OCI-LY7 (cell line): ENCODE results near the gene NALCN. TPM values are rescaled to one million over a fixed set of nuclear protein-coding genes. Genes with fewer than 3 reads are reported as not detected.

Experiments
- BruUV-seq: library from RNA; stranded (reverse); fragments of 400-500 nt; replicated peaks from 2 replicates; lab custom pipeline; 2021; lab: Mats Ljungman, UMichigan
- CTCF ChIA-PET: fragments of 300-600 bp; sonication (Branson Sonifier 250); formaldehyde crosslinking; loops from one replicate; lab custom pipeline; 2022; ENCODE audit warnings: antibody characterized with exemption; ENCODE audit not compliant: unreplicated experiment; lab: Charles Lee
- POLR2A ChIA-PET: fragments of 300-600 bp; sonication (Branson Sonifier 250); formaldehyde crosslinking; loops from one replicate; lab custom pipeline; 2022; ENCODE audit warnings: antibody characterized with exemption; lab: Charles Lee
- DNase-seq: peaks from one replicate; pipeline ENCODE4 v3.0.0-alpha.2; 2015; ENCODE audit warnings: low spot score
- H2AFZ ChIP-seq: fragments of 200-600 bp; sonication (generic), shearing (Covaris generic); 2 replicates; pipeline ENCODE4 v1.6.1; 2014; ENCODE audit warnings: mild to moderate bottlenecking, antibody characterized with exemption, low read length, moderate library complexity
- H3K27ac ChIP-seq: fragments of 200-600 bp; sonication (generic); 2 replicates; pipeline ENCODE4 v1.5.1; 2014; ENCODE audit warnings: mixed run types, low read depth, mild to moderate bottlenecking, moderate library complexity, low read length, inconsistent platforms; ENCODE audit not compliant: poor library complexity, severe bottlenecking
- H3K36me3 ChIP-seq: fragments of 200-600 bp; sonication (generic); 2 replicates; pipeline ENCODE4 v1.6.1; 2014; ENCODE audit warnings: mild to moderate bottlenecking, antibody characterized with exemption, low read length, moderate library complexity, mixed read lengths; ENCODE audit not compliant: insufficient read depth
- H3K4me1 ChIP-seq: fragments of 200-600 bp; sonication (generic); 2 replicates; pipeline ENCODE4 v1.5.1; 2014; ENCODE audit warnings: mild to moderate bottlenecking, low read length; ENCODE audit not compliant: insufficient read depth, poor library complexity, severe bottlenecking
- H3K4me2 ChIP-seq: fragments of 200-600 bp; sonication (generic); 2 replicates; pipeline ENCODE4 v1.6.1; 2014; ENCODE audit warnings: mild to moderate bottlenecking, low read length
- H3K4me3 ChIP-seq: fragments of 200-600 bp; sonication (generic); 2 replicates; pipeline ENCODE4 v1.5.1; 2014; ENCODE audit warnings: mild to moderate bottlenecking, low read depth, low read length; ENCODE audit not compliant: poor library complexity, severe bottlenecking
- H3K79me2 ChIP-seq: fragments of 200-600 bp; sonication (generic); 2 replicates; pipeline ENCODE4 v1.6.1; 2016; ENCODE audit warnings: low read depth, mild to moderate bottlenecking, low read length, moderate library complexity, mixed read lengths; ENCODE audit not compliant: insufficient read depth
- H3K9me2 ChIP-seq: fragments of 200-600 bp; sonication (generic); 2 replicates; pipeline ENCODE4 v1.6.1; 2016; ENCODE audit warnings: mild to moderate bottlenecking, low read length, mixed read lengths; ENCODE audit not compliant: insufficient read depth
- H3K9me3 ChIP-seq: fragments of 200-600 bp; sonication (generic); 2 replicates; pipeline ENCODE4 v1.6.1; 2014; ENCODE audit warnings: mild to moderate bottlenecking, mixed run types, low read length, mixed read lengths
- H4K20me1 ChIP-seq: fragments of 200-600 bp; sonication (generic); 2 replicates; pipeline ENCODE4 v1.6.1; 2014; ENCODE audit warnings: mild to moderate bottlenecking, antibody characterized with exemption, low read length, moderate library complexity, mixed read lengths; ENCODE audit not compliant: insufficient read depth
- EZH2phosphoT487 ChIP-seq: fragments of 200-600 bp; sonication (generic); IDR thresholded peaks from 2 replicates; pipeline ENCODE4 v1.6.1; 2018; ENCODE audit warnings: low read depth, borderline replicate concordance, mild to moderate bottlenecking, mixed run types, antibody characterized with exemption, low read length, moderate library complexity, mixed read lengths
- intact Hi-C: fragments of 100-400 bp; cut with micrococcal nuclease; formaldehyde crosslinking; loops from one replicate; pipeline ENCODE4 v1.10.0; 2022; ENCODE audit not compliant: unreplicated experiment
- total RNA-seq, 2 experiments: library from RNA; depleted of rRNA in 1 of 2; stranded (reverse); fragments of >200 nt in 1 of 2; shearing (Covaris generic) in 1 of 2; gene quantifications; 2 replicates each; pipeline ENCODE4 v1.2.3, GENCODE V29; 2014 to 2022
- TF ChIP-seq, protein P1 (sequence below): fragments of 200-600 bp; sonication (generic); conservative IDR thresholded peaks from 2 replicates; pipeline ENCODE4 v1.5.1; 2014; ENCODE audit warnings: mild to moderate bottlenecking, antibody characterized with exemption, low read length, moderate library complexity, mixed read lengths

Gene NALCN
- total RNA-seq, 2 experiments from 2014 or later, result not detected

DNA sequence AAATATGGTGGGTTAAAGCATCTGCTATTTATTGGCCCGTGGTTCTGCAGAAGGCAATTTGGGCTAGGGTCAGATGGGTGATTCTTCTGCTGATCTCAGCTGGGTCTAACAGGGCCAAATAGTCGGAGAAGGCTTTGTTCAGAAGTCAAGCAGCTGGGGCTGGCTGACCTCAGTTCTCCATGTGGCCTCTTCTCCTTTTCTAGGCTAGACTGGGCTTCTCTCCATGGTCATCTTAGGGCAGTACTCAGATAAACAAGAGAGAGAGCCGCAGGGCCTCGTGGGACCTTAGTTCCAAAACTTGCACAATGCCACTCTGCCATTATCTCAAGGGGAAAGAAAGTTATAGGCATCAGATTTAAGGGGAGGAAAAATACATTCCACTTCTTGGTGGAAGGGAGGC, 89.6 kb downstream of the NALCN start:
- no peaks in the 10 kb centered on the region for H3K36me3 ChIP-seq
- no peak overlapping the region for H3K4me2 ChIP-seq
- H4K20me1 ChIP-seq, result no peaks in the 10 kb centered on the region
- H3K27ac ChIP-seq, result no peak overlapping the region
- no peaks in the 10 kb centered on the region for H3K79me2 ChIP-seq
- POLR2A ChIA-PET, result no interaction called here
- CTCF ChIA-PET, result no interaction called here
- H2AFZ ChIP-seq, result no peak overlapping the region
- H3K4me1 ChIP-seq, result no peaks in the 10 kb centered on the region
- H3K4me3 ChIP-seq, result no peak overlapping the region
- no peaks in the 10 kb centered on the region for H3K9me3 ChIP-seq
- TF ChIP-seq, protein P1, sequence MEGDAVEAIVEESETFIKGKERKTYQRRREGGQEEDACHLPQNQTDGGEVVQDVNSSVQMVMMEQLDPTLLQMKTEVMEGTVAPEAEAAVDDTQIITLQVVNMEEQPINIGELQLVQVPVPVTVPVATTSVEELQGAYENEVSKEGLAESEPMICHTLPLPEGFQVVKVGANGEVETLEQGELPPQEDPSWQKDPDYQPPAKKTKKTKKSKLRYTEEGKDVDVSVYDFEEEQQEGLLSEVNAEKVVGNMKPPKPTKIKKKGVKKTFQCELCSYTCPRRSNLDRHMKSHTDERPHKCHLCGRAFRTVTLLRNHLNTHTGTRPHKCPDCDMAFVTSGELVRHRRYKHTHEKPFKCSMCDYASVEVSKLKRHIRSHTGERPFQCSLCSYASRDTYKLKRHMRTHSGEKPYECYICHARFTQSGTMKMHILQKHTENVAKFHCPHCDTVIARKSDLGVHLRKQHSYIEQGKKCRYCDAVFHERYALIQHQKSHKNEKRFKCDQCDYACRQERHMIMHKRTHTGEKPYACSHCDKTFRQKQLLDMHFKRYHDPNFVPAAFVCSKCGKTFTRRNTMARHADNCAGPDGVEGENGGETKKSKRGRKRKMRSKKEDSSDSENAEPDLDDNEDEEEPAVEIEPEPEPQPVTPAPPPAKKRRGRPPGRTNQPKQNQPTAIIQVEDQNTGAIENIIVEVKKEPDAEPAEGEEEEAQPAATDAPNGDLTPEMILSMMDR, result no peak
- no peak for TF ChIP-seq EZH2phosphoT487
- intact Hi-C loops, result no loop called here
- no peak for DNase-seq
- BruUV-seq, result no TSS peak
- H3K9me2 ChIP-seq, result no peaks in the 10 kb centered on the region

DNA sequence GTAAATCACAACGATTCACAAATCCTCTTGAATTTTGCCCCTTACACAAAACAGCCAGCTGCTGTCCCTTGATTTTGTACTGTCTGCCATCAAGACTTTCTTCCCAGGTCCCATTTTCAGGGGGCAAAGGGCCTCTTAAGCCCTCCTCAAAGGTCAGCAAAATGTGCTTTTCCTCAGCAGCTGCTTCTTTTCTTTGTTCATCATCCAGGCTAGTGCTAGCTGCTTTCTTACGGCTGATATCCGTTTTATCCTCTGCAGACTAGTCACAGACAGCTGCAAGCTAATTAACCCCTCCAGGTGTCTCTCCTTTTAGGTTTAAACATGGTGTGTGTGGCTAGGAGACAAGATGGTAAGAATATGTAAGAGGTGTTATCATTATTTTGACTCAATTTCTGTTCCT, 90.9 kb downstream of the NALCN start:
- no peak for DNase-seq
- Histone ChIP-seq H3K36me3 (no peaks in the 10 kb centered on the region), H3K27ac (no peak overlapping the region), H2AFZ (no peak overlapping the region), H3K9me2 (no peaks in the 10 kb centered on the region), H3K9me3 (no peaks in the 10 kb centered on the region), H3K4me2 (no peak overlapping the region), H3K4me3 (no peak overlapping the region), H3K4me1 (no peaks in the 10 kb centered on the region), H4K20me1 (no peaks in the 10 kb centered on the region), H3K79me2 (no peaks in the 10 kb centered on the region)
- POLR2A ChIA-PET, result no interaction called here
- TF ChIP-seq, protein P1, result no peak
- no peak for TF ChIP-seq EZH2phosphoT487
- CTCF ChIA-PET, result no interaction called here
- intact Hi-C loops, result no loop called here
- no TSS peak for BruUV-seq

- intact Hi-C loops, result no loop called here
- no peaks in the 10 kb centered on the region for H3K9me2 ChIP-seq
- no peaks in the 10 kb centered on the region for H3K4me1 ChIP-seq
- DNase-seq, result no peak
- no peak for TF ChIP-seq EZH2phosphoT487
- TF ChIP-seq, protein P1, result no peak
- BruUV-seq, result no TSS peak
- no peaks in the 10 kb centered on the region for H3K36me3 ChIP-seq
- no peaks in the 10 kb centered on the region for H3K9me3 ChIP-seq
- ChIA-PET POLR2A (no interaction called here), CTCF (no interaction called here)
- no peak overlapping the region for H3K27ac ChIP-seq
- no peak overlapping the region for H3K4me2 ChIP-seq
- H2AFZ ChIP-seq, result no peak overlapping the region
- H4K20me1 ChIP-seq, result no peaks in the 10 kb centered on the region
- H3K4me3 ChIP-seq, result no peak overlapping the region
- no peaks in the 10 kb centered on the region for H3K79me2 ChIP-seq
Observed at GRCh38 chr13:101323601-101324000, 92.7 kb downstream of the NALCN start.
